ENCODE measurements around the gene C2orf74.
"Not testable (repeated sequence)": the region's sequence is repeated elsewhere in the genome, so short reads cannot be mapped to it uniquely, and the experiment has no call there.

Gene C2orf74

GRCh38 chr2:61173116-61173515 is 11.1 kb downstream of the C2orf74 start:
- DNase-seq (ENCODE audit: low read depth) = no peak

GRCh38 chr2:61175036-61175435 is 13.0 kb downstream of the C2orf74 start:
- no peak for DNase-seq (ENCODE audit: low read depth)

GRCh38 chr2:61176755-61177726 is 15.1 kb downstream of the C2orf74 start:
- peak; percentile 86 for DNase-seq (ENCODE audit: low read depth)

- DNase-seq (ENCODE audit: low read depth) = peak; percentile 12
Observed at GRCh38 chr2:61177727-61178549, 15.9 kb downstream of the C2orf74 start.

- no peak for DNase-seq (ENCODE audit: low read depth)
Observed at GRCh38 chr2:61178603-61179545, 16.9 kb downstream of the C2orf74 start.

DNA sequence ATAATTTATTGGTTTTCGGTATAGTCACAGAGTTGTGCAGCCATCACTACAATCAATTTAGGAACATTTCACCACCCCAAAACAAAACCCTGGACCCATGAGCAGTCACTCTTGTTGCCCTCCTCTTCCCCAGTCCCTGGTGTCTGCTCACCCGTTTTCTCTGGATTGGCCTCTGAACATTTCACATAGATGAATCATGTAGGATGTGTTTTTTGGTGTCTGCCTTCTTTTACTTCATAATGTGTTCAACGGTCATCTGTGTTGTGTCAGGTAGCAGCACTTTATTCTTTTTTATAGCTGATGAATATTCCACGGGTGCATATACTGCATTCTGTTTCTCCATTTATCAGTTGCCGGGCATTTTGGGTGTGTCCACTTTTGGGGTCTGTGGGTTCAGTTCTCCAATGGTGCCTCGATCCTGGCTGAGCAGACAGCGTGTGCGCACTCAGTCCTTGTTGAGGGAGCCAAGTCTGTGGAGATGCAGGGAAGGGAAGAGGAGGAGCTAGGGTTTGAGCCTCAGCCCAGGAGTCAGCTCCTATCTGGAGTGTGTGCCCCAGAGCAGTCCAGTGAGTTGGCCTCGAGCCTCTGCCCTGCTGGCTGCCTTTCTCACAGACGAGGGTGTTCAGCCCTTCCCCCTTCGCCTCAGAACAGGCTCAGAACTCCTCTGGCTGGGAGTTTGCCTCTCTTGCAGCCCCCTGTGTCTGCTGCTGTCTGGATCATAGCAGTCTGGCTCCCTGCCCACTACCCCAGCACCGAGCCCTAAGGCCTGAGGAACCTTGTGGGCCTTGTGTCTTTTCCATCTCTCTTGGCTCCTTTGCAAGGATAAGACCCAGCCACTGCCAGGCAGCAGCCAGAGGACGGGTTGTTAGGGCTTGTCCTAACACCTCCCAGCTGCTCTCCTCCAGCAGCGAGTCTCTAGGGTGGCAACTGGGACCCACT is 18.0 kb downstream of the C2orf74 start:
- DNase-seq (ENCODE audit: low read depth) = no peak

DNA sequence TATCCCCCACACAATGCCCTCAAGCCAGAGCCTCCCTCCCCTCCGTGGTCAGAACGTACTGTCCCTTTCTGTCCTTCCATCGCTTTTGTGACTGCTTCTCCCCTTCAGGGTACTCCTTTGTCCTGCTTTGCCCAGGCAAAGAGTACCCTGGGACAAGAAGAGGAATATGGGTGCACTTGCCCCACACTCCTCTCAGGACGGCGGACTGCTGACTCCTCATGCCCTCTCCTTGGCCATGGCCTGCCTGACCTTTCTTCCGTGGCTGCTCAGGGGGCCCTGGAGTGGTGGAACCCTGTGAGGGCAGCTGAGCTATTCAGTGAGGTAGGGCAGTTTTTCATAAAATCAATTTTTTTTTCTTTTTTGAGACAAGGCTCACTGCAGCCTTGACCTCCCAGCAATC is 18.7 kb downstream of the C2orf74 start:
- no peak for DNase-seq (ENCODE audit: low read depth)

DNA sequence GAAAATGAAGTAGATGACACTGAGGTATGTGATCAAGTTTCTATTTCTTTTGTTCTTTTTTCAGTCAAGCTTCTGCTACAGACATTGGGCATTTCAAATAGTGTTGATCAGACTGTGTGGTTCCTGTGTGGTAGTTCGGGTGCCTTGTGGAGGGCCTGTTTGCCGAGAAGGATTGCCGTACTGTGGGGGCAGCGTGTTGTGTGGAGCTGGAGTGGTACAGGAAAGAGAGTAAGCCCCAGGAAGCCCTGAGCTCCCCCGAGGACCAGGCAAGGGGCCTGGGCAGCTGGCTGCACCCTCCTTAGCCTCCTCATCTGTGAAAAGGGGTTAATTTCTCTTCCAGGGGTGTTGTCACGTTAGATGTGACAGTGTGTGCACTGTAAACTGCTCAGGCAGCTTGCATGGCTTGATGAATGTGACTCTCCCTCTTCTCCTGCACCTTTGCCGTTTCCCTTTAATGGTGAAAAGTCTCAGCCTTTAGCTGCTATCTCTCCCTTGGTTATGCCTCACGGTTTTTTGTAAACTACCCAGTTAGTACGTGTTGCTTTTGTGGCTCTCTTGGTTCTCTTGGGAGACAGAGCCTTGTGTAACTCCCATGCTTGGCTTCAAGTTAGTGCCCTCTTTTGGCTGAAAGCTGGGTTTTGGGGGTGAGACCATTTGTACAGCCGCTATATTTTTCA is 19.5 kb downstream of the C2orf74 start:
- DNase-seq (ENCODE audit: low read depth) = no peak

- DNase-seq (ENCODE audit: low read depth) = no peak
Observed at GRCh38 chr2:61182059-61182383, 20.0 kb downstream of the C2orf74 start.

DNA sequence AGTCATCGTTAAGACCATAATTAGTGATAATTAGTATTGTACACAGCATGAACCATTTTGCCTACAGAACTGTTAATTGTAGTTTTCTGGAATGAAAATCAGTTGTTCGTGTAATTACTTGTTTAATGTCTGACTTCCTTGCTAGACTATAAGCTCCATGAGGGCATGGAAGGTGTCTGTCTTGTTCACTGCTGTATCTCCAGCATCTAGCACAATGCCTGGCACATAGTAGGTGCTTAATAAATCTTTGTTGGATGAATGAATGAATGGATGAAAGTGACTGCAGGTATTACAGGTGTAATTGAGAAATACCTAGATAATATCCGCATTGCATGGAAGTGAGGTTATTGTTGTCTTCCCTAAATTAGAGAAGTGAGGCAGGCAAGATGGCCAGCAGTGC is 21.8 kb downstream of the C2orf74 start:
- DNase-seq (ENCODE audit: low read depth) = no peak

- DNase-seq (ENCODE audit: low read depth) = no peak
Observed at GRCh38 chr2:61184263-61184662, 22.3 kb downstream of the C2orf74 start.

DNA sequence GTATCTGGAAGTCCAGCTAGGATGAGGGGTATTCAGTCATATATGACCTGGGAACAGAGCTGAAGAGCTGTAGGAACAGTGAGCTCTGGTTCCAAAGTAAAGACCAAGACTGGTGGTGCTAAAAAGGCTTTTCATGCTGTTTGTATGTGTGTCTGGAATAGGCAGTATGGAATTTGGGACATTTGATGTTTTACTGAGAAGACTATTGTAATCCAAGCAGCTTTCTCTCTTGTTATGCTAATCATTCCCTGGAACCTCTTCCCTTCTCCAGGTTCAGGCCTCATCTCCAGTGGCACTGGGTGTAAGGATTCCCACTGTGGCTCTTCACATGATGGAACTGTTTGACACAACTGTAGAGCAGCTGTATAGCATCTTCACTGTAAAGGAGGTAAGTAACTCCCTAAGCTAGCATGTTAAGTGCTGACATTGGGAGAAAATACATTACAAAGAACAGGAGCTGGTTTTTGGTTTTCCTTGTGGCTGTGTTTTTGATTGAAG is 23.3 kb downstream of the C2orf74 start:
- no peak for DNase-seq (ENCODE audit: low read depth)

GRCh38 chr2:61187085-61187484 is 25.1 kb downstream of the C2orf74 start:
- DNase-seq (ENCODE audit: low read depth) = no peak

- no peak for DNase-seq (ENCODE audit: low read depth)
Observed at GRCh38 chr2:61193670-61194561, 31.9 kb downstream of the C2orf74 start.

DNA sequence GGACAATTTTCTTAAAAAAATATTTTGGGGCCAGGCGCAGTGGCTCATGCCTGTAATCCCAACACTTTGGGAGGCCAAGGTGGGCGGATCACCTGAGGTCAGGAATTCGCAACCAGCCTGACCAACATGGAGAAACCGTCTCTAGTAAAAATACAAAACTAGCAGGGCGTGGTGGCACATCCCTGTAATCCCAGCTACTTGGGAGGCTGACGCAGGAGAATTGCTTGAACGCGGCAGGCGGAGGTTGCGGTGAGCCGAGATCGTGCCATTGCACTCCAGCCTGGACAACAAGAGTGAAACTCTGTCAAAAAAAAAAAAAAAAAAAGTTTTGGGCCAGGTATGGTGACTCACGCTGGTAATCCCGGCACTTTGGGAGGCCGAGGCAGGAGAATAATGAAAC is 32.7 kb downstream of the C2orf74 start:
- DNase-seq (ENCODE audit: low read depth) = not testable (repeated sequence)

- DNase-seq (ENCODE audit: low read depth) = no peak
Observed at GRCh38 chr2:61196671-61197070, 34.7 kb downstream of the C2orf74 start.

DNA sequence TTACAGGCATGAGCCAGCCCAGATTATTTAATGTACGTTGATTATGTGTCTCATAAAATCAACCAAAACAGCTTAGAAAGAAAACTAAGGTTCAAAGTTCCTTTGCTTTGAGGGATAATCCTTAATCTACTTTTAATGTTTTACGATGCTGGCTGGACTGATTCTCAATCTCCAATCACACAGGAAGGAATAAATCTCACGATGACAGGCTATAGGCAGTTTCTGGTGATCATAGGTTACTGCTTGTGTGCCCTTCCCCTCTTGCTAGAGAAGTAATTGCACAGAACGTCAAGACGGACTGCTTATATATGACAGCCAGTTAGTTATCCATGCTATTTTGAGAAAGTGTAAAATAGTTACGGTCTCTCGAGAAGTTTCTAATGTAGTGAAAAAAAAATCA is 43.1 kb downstream of the C2orf74 start:
- no peak for DNase-seq (ENCODE audit: low read depth)

DNA sequence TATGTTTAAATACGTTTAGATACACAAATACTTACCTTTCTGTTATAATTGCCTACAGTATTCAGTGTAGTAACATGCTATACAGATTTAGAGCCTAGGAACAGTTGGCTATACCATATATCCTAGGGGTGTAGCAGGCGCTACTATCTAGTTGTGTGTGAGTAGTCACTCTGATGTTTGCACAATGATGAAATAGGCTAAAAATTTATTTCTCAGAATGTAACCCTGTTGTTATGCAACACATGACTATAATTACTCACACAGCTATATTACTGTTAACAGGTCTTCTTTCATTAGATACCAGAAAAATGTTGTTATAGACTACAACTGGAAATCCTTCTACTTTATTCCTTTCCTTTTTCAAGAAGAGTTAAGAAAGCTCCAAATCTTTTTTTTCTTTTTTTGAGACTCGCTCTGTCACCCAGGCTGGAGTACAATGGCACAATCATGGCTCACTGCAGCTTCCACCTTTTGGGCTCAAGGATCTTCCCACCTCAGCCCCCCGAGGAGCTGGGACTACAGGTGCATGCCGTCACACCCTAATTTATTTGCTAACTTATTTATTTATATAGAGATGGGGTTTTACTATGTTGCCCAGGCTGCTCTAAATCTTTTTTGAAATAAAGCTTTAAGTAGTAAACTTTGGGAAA is 48.5 kb downstream of the C2orf74 start:
- no peak for DNase-seq (ENCODE audit: low read depth)

DNA sequence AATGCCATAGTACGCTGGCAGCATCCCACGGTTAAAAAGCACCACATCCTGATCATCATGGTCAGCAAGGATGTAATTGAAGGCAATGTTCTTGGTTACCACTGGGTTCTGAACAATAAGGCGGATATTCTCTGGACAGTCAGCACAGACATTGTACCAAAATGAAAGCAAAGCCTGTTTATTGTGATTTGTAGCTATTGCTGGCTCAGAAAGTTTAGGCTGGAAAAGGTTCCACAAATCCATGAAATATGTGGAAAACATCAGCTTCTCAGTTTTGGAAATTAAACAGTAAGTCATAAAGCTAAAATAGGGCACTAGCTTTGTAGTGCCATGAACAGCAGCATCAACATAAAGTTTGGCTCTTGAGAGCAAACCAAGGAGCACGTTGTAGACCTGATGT is 52.2 kb downstream of the C2orf74 start:
- DNase-seq (ENCODE audit: low read depth) = no peak
